ENCODE results near the gene TUBA3C.

The TUBA3C gene

GRCh38 chr13:19161308-19161707 is 20.3 kb downstream of the TUBA3C start:
- no peak for DNase-seq (ENCODE audit: low read depth)

GRCh38 chr13:19159761-19160420 is 21.7 kb downstream of the TUBA3C start:
- no peak for DNase-seq (ENCODE audit: low read depth)

- no peak for DNase-seq (ENCODE audit: low read depth)
These were observed 22.4 kb downstream of the TUBA3C start for GRCh38 chr13:19159181-19159580.

- DNase-seq (ENCODE audit: low read depth): no peak
These were observed 23.0 kb downstream of the TUBA3C start for GRCh38 chr13:19158526-19159174.

GRCh38 chr13:19158006-19158405 is 23.6 kb downstream of the TUBA3C start:
- no peak for DNase-seq (ENCODE audit: low read depth)

- no peak for DNase-seq (ENCODE audit: low read depth)
These were observed 24.2 kb downstream of the TUBA3C start for GRCh38 chr13:19157461-19157860.

GRCh38 chr13:19156013-19156825 is 25.4 kb downstream of the TUBA3C start:
- DNase-seq (ENCODE audit: low read depth): no peak

GRCh38 chr13:19155321-19155861 is 26.2 kb downstream of the TUBA3C start:
- DNase-seq (ENCODE audit: low read depth): no peak

GRCh38 chr13:19154843-19155242 is 26.8 kb downstream of the TUBA3C start:
- no peak for DNase-seq (ENCODE audit: low read depth)

GRCh38 chr13:19153782-19154450 is 27.7 kb downstream of the TUBA3C start:
- no peak for DNase-seq (ENCODE audit: low read depth)

- DNase-seq (ENCODE audit: low read depth): no peak
These were observed 29.2 kb downstream of the TUBA3C start for GRCh38 chr13:19152403-19152802.

GRCh38 chr13:19151581-19152263 is 29.9 kb downstream of the TUBA3C start:
- no peak for DNase-seq (ENCODE audit: low read depth)

GRCh38 chr13:19150712-19151228 is 30.9 kb downstream of the TUBA3C start:
- DNase-seq (ENCODE audit: low read depth): no peak

- DNase-seq (ENCODE audit: low read depth): no peak
These were observed 31.4 kb downstream of the TUBA3C start for GRCh38 chr13:19150226-19150625.

- no peak for DNase-seq (ENCODE audit: low read depth)
These were observed 33.1 kb downstream of the TUBA3C start for GRCh38 chr13:19148561-19148960.
